ENCODE data around the gene ACSM6.

GRCh38 chr10:95211606-95212279, 17.7 kb downstream of the ACSM6 start:
- TF ChIP-seq, protein P1, sequence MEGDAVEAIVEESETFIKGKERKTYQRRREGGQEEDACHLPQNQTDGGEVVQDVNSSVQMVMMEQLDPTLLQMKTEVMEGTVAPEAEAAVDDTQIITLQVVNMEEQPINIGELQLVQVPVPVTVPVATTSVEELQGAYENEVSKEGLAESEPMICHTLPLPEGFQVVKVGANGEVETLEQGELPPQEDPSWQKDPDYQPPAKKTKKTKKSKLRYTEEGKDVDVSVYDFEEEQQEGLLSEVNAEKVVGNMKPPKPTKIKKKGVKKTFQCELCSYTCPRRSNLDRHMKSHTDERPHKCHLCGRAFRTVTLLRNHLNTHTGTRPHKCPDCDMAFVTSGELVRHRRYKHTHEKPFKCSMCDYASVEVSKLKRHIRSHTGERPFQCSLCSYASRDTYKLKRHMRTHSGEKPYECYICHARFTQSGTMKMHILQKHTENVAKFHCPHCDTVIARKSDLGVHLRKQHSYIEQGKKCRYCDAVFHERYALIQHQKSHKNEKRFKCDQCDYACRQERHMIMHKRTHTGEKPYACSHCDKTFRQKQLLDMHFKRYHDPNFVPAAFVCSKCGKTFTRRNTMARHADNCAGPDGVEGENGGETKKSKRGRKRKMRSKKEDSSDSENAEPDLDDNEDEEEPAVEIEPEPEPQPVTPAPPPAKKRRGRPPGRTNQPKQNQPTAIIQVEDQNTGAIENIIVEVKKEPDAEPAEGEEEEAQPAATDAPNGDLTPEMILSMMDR (IDR thresholded peaks at IDR 0.05): no peak
- TF ChIP-seq EP300 (IDR thresholded peaks at IDR 0.05): no peak
